OCI-M1 (cell line): ENCODE measurements around the gene CDT1.
"Not testable (repeated sequence)": the region's sequence is repeated elsewhere in the genome, so short reads cannot be mapped to it uniquely, and the experiment has no call there.

ENCODE experiments used
- DNase-seq: peaks from one replicate; lab custom pipeline; 2025; lab: John Stamatoyannopoulos, UW

The CDT1 gene

GRCh38 chr16:88817785-88818574 lies 14.4 kb downstream of the CDT1 start:
- no peak for DNase-seq

DNA sequence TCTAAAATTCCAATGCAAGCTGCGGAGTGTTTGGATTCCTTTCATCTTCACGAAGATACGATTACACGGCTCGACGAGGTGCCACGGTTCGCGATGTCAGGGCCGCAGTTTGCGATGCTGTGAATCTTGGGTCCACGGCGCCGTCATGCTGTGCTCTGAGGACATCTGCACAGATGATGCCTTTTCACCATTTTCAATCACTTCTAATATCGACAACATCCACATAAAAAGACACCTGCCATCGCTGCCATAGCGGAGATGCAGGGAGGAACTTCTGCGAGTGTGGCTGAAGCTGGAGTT lies 14.9 kb downstream of the CDT1 start:
- no peak for DNase-seq

DNA sequence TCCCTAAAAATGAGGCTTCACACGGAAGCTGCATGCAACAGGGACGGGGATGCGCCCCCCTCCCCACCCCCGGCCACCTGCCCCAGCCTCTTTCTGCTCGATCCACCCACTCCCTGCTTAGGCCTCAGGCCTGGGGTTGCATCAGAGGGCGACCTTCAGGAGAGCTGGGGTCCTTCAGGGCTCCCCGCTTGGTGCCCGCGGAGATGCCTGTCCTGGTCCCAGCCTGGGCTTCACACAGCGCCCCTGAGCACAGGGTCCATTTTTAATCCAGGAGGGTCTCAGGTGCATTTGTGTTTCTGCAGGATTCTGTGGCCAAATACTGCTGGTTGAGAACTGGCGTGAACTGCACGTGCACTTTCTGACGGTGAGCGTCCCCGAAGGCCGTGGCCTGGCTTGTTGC lies 15.5 kb downstream of the CDT1 start:
- DNase-seq = no peak

- DNase-seq = no peak
These were observed 16.9 kb downstream of the CDT1 start for GRCh38 chr16:88820385-88821025.

DNA sequence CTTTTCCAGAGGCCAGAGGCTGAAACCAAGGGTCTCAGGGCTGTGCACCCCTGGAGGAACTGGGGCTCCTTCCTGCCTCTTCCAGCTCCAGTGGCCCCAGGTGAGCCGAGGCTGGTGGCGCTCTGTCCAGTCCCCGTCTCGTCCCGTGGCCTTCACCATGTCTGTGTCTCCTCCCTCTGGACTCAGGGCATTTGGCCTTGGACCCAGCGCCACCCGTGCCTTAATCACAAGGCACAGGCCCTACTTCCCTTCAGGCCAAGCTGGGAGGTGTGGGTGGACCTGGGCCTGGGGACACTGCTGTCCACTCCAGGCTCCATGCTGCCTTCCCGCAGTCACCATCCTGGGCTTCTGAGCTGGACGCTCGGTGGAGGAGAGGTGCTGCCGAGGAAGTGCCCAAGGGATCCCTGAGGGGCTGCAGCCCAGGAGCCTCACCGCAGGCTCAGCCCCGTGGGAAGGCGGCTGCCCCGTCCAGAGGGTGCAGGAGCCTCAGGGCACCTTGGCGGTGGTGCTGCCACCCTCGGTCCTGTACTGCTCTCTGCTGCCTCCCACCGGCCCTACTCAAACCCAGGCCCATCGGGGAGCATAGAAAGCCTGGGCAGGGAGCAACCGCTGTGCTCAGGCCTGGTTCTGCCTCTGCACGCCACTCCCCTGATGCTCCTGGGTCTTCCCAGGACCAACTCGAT lies 17.7 kb downstream of the CDT1 start:
- no peak for DNase-seq

- no peak for DNase-seq
These were observed 18.9 kb downstream of the CDT1 start for GRCh38 chr16:88822281-88823040.

DNA sequence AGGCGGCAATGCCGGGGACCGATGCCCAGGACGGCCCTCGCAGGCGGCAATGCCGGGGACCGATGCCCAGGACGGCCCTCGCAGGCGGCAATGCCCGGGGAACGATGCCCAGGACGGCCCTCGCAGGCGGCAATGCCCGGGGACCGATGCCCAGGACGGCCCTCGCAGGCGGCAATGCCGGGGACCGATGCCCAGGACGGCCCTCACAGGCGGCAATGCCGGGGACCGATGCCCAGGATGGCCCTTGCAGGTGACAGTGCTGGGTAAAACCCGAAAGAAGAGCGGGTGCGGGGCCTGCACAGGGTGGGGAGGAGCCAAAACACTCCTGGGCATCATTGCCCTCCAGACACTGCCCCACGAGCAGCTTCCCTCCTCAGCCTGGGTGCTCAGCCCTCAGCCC lies 20.1 kb downstream of the CDT1 start:
- DNase-seq = not testable (repeated sequence)

GRCh38 chr16:88824256-88825077 lies 20.9 kb downstream of the CDT1 start:
- DNase-seq = no peak

DNA sequence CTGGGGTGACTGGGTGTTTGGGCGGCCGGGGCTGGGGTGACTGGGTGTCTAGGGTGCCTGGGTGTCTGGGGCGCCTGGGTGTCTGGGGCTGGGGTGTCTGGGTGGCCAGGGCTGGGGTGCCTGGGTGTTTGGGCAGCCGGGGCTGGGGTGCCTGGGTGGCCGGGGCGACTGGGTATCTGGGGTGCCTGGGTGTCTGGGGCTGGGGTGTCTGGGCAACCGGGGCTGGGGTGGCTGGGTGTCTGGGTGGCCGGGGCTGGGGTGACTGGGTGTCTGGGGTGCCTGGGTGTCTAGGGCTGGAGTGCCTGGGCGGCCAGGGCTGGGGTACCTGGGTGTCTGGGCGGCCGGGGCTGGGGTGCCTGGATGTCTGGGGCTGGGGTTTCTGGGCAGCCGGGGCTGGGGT lies 21.6 kb downstream of the CDT1 start:
- DNase-seq = no peak

GRCh38 chr16:88826070-88826840 lies 22.7 kb downstream of the CDT1 start:
- no peak for DNase-seq

DNA sequence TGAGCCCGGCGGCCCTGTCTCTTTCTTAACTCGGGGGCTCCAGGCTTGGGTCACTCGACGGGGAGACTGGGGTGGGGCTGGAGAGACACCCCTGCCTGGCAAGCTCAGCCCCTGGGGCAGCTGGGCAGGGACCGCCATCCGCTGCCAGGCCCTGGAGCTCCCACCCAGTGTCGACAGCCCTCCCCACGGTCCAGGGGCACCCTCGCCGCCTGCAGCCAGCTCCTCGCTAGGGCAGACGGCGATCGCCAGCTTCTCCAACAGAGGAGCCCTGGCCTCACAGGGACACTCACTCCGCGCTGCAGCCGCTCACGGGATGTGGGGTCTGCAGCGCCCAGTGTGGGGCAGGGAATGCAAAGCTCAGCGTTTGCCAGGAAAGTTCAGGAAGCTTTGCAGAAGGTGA lies 24.1 kb downstream of the CDT1 start:
- DNase-seq = no peak

DNA sequence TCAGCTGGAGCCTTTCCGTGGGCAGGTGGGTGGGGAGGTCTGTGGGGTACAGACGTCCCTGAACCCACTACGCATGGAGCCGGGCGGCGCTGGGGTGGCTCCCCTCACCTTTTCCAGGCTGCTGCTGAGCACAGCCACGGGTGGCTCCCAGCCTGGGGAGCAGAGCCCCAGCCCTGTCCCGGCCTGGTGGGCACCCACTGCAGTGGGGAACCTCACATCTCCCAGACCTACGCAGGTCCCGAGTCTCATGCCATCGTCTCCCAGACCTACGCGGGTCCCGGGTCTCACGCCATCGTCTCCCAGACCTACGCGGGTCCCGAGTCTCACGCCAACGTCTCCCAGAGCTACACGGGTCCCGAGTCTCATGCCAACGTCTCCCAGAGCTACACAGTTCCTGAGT lies 25.1 kb downstream of the CDT1 start:
- no peak for DNase-seq

DNA sequence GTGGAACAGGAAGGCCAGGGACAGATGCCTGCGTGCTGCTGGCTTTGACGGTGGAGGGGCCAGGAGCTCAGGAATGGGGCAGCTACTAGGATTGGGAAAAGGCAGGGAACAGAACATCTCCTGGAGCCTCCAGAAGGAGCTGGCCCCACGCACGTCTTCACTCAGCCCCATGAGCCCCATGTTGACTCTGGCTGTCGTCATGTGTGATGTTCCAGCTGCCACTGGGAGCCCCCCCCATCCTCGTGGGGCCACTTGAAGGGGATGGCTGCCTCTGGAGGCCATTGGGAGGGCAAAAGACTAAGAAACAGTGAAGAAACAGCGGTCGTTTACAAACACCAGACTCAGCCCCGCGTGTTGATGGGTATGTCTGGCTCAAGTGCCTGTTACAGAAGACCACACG lies 26.7 kb downstream of the CDT1 start:
- no peak for DNase-seq

GRCh38 chr16:88830783-88831182 lies 27.2 kb downstream of the CDT1 start:
- no peak for DNase-seq

DNA sequence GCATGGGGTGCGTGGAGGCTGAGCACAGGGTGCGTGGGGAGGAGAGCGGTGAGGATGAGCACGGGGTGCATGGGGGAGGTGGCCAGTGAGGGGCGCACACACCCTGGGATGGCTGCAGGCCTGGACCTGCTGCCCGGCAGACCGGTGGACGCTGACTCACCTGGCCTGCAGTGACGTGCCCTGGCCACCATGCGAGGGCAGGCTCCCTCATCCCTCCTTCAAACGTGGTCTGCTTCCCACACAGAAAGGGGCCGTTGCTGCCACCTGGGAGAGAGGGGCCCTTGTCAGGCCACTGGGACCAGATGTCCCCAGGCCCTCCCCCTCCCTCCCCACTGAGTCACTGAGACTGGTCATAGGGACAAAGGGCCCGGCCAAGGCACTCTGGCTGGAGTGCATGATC lies 28.2 kb downstream of the CDT1 start:
- DNase-seq = no peak

GRCh38 chr16:88833086-88833485 lies 29.5 kb downstream of the CDT1 start:
- no peak for DNase-seq

- no peak for DNase-seq
These were observed 31.1 kb downstream of the CDT1 start for GRCh38 chr16:88834670-88835069.

- DNase-seq = no peak
These were observed 31.8 kb downstream of the CDT1 start for GRCh38 chr16:88835383-88835782.

- DNase-seq = no peak
These were observed 32.2 kb downstream of the CDT1 start for GRCh38 chr16:88835818-88836217.

DNA sequence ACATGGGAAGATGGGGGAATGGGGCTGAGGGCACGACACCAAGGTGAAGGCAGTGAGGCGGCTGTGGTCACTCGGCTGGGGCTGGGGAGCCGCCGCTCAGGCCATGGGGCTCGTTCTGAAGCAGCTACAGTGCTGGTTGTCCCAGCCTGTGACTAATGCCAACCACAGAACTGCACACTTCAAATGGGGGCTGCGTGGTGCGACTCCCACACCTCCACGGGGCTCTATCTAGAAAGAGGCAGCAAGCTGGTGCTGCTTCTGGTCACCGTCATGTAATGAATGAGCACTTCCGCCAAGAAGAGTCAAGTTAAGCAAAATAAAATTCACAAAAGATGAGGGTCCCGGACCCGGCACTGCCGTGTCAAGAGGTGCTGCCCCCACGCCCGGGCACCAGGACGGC lies 33.2 kb downstream of the CDT1 start:
- no peak for DNase-seq

GRCh38 chr16:88837806-88838205 lies 34.2 kb downstream of the CDT1 start:
- no peak for DNase-seq
